ENCODE data around the gene ANKRD22. TPM values are rescaled to one million over a fixed set of nuclear protein-coding genes. Genes with fewer than 3 reads are reported as not detected.
A peak's percentile ranks its signal among the peaks of the same experiment; 100 is the strongest.

Gene ANKRD22
- total and polyA plus RNA-seq, 2 experiments from 2014 or later, result not detected

- DNase-seq (ENCODE audit: low read depth in 1 of 2, low spot score in 1 of 2), result peak in 1 of 2 donors; percentile 25
- TF ChIP-seq, protein P1, sequence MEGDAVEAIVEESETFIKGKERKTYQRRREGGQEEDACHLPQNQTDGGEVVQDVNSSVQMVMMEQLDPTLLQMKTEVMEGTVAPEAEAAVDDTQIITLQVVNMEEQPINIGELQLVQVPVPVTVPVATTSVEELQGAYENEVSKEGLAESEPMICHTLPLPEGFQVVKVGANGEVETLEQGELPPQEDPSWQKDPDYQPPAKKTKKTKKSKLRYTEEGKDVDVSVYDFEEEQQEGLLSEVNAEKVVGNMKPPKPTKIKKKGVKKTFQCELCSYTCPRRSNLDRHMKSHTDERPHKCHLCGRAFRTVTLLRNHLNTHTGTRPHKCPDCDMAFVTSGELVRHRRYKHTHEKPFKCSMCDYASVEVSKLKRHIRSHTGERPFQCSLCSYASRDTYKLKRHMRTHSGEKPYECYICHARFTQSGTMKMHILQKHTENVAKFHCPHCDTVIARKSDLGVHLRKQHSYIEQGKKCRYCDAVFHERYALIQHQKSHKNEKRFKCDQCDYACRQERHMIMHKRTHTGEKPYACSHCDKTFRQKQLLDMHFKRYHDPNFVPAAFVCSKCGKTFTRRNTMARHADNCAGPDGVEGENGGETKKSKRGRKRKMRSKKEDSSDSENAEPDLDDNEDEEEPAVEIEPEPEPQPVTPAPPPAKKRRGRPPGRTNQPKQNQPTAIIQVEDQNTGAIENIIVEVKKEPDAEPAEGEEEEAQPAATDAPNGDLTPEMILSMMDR (IDR thresholded peaks at IDR 0.05; ENCODE audit: low read depth, low read length), result no peak
- no peak overlapping the region for H3K27ac ChIP-seq
- H3K4me1 ChIP-seq (ENCODE audit: low read depth), result peaks cover 6% of the 10 kb centered on the region
- H3K4me3 ChIP-seq, result peak overlapping the region; percentile 94
- H3K9me3 ChIP-seq (ENCODE audit: low read depth), result no peaks in the 10 kb centered on the region
- no peaks in the 10 kb centered on the region for H3K36me3 ChIP-seq
- peaks cover 32% of the 10 kb centered on the region for H3K27me3 ChIP-seq
Observed at GRCh38 chr10:88881320-88881719, 29.7 kb upstream of the ANKRD22 start.

DNA sequence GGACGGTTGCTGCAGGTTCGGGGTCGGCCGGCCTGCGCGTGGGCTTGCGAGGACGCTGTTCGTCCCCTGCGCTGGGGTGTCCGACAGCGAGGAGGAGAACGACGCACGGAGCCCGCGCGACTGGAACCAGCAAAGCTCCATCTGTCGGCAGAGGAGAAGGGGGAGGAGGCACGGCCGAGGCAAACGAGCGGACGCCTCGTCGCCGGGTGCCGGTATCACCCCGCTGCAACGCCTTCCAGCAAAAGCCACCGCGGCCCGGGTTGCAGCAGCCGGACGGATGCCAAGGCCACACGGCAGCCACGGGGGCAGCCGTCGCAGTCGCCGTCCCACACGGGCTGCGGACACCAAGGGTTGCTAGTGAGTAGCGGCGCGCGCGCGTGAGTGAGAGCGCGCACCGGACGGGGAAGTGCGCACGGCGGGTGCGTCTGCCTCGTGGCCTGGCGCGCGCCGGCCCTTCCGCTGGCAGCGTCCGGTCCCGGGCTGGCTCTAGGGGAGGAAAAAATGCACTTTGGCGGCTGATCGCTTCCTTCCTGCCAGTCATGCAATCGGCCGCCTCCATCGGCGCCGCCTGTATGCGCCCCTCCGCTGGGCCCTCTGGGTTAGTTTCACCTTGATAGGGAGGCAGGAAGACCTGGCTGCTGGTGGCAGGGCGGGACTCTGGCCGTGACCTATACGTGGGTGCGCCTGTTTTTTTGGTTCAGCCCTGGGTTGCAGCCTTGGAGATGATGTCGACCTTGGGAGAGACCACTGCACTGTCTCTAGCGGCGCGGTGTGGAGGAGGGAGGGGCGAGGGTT, 28.8 kb upstream of the ANKRD22 start:
- H3K9me3 ChIP-seq (ENCODE audit: low read depth), result no peaks in the 10 kb centered on the region
- TF ChIP-seq, protein P1 (IDR thresholded peaks at IDR 0.05; ENCODE audit: low read depth, low read length), result peak; percentile 29
- H3K4me1 ChIP-seq (ENCODE audit: low read depth), result peaks cover 6% of the 10 kb centered on the region
- no peaks in the 10 kb centered on the region for H3K36me3 ChIP-seq
- H3K4me3 ChIP-seq, result peak overlapping the region; percentile 94
- DNase-seq (ENCODE audit: low read depth in 1 of 2, low spot score in 1 of 2), result peak; percentile 85 to 92
- peaks cover 32% of the 10 kb centered on the region for H3K27me3 ChIP-seq
- peak overlapping the region; percentile 76 for H3K27ac ChIP-seq

DNA sequence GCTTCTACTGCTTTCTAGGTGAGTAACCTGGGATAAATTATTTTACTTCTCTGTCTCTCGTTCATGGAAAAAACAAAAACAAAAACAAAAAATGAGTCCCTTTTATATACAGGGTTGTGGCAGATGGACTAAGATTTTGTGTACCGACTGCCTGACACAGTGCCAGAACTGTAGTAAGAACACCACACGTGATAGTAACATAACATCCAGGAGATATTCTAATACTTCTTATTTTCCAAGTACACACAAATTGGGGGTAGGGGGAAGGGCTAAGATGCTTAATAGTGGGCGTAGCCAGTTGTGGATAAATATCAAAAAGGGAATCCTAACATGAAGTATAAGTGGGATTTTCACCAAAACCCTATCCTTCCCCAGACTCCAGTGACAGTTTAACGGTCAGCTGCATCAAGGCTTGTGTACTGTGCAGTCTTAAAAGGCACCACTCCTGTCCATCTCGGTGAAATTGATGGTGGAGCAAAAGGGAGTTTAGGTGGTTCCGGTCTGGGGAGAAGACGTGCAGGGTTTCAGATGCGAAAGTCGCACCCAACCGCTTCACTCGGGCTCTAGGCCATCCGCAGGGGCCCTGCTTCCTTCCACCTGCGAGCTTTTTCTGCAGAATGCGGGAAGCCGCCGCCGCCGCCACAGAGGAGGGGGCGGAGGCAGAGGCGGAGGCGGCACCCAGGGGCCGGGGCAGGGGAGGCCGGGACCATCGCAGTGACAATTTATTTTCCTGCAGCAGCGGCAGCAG, 28.1 kb upstream of the ANKRD22 start, which contains the start of gene STAMBPL1:
Gene STAMBPL1, plus strand, starts transcription at position 712 of the 748 bp plus-strand sequence. CDS start 21,464 bp downstream, outside the sequence.
- Histone ChIP-seq H3K36me3 (no peaks in the 10 kb centered on the region), H3K27ac (peak within 1 kb of the TSS; percentile 76), H3K9me3 (ENCODE audit: low read depth) (no peaks in the 10 kb centered on the region), H3K4me1 (ENCODE audit: low read depth) (peaks cover 11% of the 10 kb centered on the region), H3K27me3 (peaks cover 32% of the 10 kb centered on the region), H3K4me3 (peak within 1 kb of the TSS; percentile 94)
- peak in 1 of 2 donors; percentile 23 for DNase-seq (ENCODE audit: low read depth in 1 of 2, low spot score in 1 of 2)
- TF ChIP-seq, protein P1 (IDR thresholded peaks at IDR 0.05; ENCODE audit: low read depth, low read length), result no peak

GRCh38 chr10:88877298-88877697, 25.7 kb upstream of the ANKRD22 start:
- Histone ChIP-seq H3K36me3 (no peaks in the 10 kb centered on the region), H3K9me3 (ENCODE audit: low read depth) (no peaks in the 10 kb centered on the region), H3K4me3 (no peak overlapping the region), H3K27me3 (peaks cover 31% of the 10 kb centered on the region), H3K4me1 (ENCODE audit: low read depth) (peaks cover 18% of the 10 kb centered on the region), H3K27ac (no peak overlapping the region)
- TF ChIP-seq, protein P1 (IDR thresholded peaks at IDR 0.05; ENCODE audit: low read depth, low read length), result no peak
- DNase-seq (ENCODE audit: low read depth in 1 of 2, low spot score in 1 of 2), result no peak

DNA sequence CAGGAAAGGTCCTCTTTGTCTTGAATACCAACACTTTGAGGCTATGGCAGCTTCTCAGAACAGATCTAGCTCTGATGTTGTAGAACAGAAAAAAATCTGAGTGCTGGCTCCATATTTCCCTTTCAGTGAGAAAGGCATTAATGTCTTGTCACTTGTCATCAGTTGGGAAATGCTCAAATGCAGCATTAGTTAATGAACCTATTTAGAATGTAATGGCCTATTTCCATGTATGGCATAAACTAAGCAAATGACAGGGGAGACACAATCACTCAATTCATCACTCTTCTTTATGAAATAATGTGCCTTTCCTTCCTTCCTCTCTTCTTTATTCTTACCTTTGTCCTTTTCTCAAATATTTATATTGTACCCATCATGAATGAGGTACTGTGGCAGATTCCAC, 23.4 kb upstream of the ANKRD22 start:
- TF ChIP-seq, protein P1 (IDR thresholded peaks at IDR 0.05; ENCODE audit: low read depth, low read length), result no peak
- DNase-seq (ENCODE audit: low read depth in 1 of 2, low spot score in 1 of 2), result no peak
- peaks cover 12% of the 10 kb centered on the region for H3K4me1 ChIP-seq (ENCODE audit: low read depth)
- H3K27me3 ChIP-seq, result peaks cover 28% of the 10 kb centered on the region
- H3K9me3 ChIP-seq (ENCODE audit: low read depth), result no peaks in the 10 kb centered on the region
- no peaks in the 10 kb centered on the region for H3K36me3 ChIP-seq
- no peak overlapping the region for H3K27ac ChIP-seq
- H3K4me3 ChIP-seq, result no peak overlapping the region
